ENCODE data around the gene SH3PXD2A. TPM values are rescaled to one million over a fixed set of nuclear protein-coding genes. Genes with fewer than 3 reads are reported as not detected.

The SH3PXD2A gene
- total RNA-seq, 1 experiment from 2014 or later, result 4.5 TPM

GRCh38 chr10:103550229-103550628 lies 305.1 kb downstream of the SH3PXD2A start:
- TF ChIP-seq CTCF (conservative IDR thresholded peaks at IDR 0.05), result no peak

More at GRCh38 chr10:103550229-103550628, 305.1 kb downstream of the SH3PXD2A start:
- Histone ChIP-seq H2BK15ac (ENCODE audit: low read depth, low read length) (no peak overlapping the region), H4K20me1 (ENCODE audit: control insufficient read depth, insufficient read depth, insufficient read length) (no peaks in the 10 kb centered on the region), H3K23me2 (ENCODE audit: insufficient read length, low read depth, low read length, poor library complexity, severe bottlenecking) (no peaks in the 10 kb centered on the region), H2AK5ac (ENCODE audit: insufficient read length, low read length) (no peak overlapping the region), H4K8ac (replicated peaks; ENCODE audit: insufficient read length, low read depth, low read length) (no peak overlapping the region), H3K9ac (ENCODE audit: extremely low read depth, insufficient read length, low read length) (no peak overlapping the region), H3K79me1 (ENCODE audit: insufficient read depth, low read depth, low read length, poor library complexity, severe bottlenecking) (no peaks in the 10 kb centered on the region), H4K5ac (ENCODE audit: insufficient read length, low read depth, low read length) (no peak overlapping the region), H2BK120ac (ENCODE audit: low read depth, low read length, poor library complexity, severe bottlenecking) (no peak overlapping the region), H3K4ac (ENCODE audit: low read depth, low read length) (no peak overlapping the region), H3K4me2 (ENCODE audit: insufficient read depth, insufficient read length, low read length) (no peak overlapping the region), H3K18ac (ENCODE audit: insufficient read length, low read depth, low read length) (no peak overlapping the region), H3K79me2 (ENCODE audit: insufficient read depth, low read length) (no peaks in the 10 kb centered on the region), H3K56ac (ENCODE audit: insufficient read length, low read depth, low read length) (no peak overlapping the region), H3T11ph (ENCODE audit: low read length) (no peak overlapping the region), H2BK5ac (ENCODE audit: insufficient read length, low read length) (no peak overlapping the region), H2BK20ac (ENCODE audit: low read depth, low read length, poor library complexity, severe bottlenecking) (no peak overlapping the region), H3K9me3 (ENCODE audit: control insufficient read depth, low read depth, low read length) (no peaks in the 10 kb centered on the region), H2AFZ (ENCODE audit: low read length) (no peak overlapping the region), H4K91ac (ENCODE audit: insufficient read length, low read depth, low read length) (no peak overlapping the region), H3K23ac (ENCODE audit: insufficient read length, low read depth, low read length) (no peak overlapping the region), H3K27me3 (ENCODE audit: insufficient read depth, low read length) (no peaks in the 10 kb centered on the region; the same call in 1 of the 2 replicates), H3K4me1 (ENCODE audit: insufficient read depth, low read length) (no peaks in the 10 kb centered on the region), H2BK12ac (ENCODE audit: insufficient read length, low read depth, low read length) (no peak overlapping the region), H3K14ac (ENCODE audit: insufficient read depth, low read length) (no peak overlapping the region), H3K27ac (ENCODE audit: insufficient read length, low read depth, low read length) (no peak overlapping the region)
- Mint-ChIP-seq H3K4me1 (peaks cover 0 to 19% of the 10 kb centered on the region in 2 experiments; a peak in 3 of 4 replicates), H3K9me3 (no peaks in the 10 kb centered on the region; a peak in 1 of 5 replicates), H3K4me3 (no peak overlapping the region), H3K27ac (no peak overlapping the region), H3K27me3 (ENCODE audit: low read depth) (peaks cover 29% of the 10 kb centered on the region), H3K36me3 (ENCODE audit: insufficient read depth in 1 of 3, low read depth in 3 of 3) (no peaks in the 10 kb centered on the region)
- WGBS (ENCODE audit: extremely low coverage, insufficient read length, low lambda C conversion rate), result no CpG with 5 or more reads among the region's 1 CpG
- peak; percentile 17 for DNase-seq

Measured in H9 (cell line).